T-helper 22 cell (primary cell): ENCODE results near the gene IGF1R.
"Not testable (repeated sequence)": the region's sequence is repeated elsewhere in the genome, so short reads cannot be mapped to it uniquely, and the experiment has no call there.

Source experiments
- DNase-seq: peaks from one replicate; pipeline ENCODE4 v3.0.0-alpha.2; 2020; ENCODE audit warnings: low read depth

IGF1R gene

GRCh38 chr15:99002226-99002625 lies 353.9 kb downstream of the IGF1R start:
- no peak for DNase-seq

DNA sequence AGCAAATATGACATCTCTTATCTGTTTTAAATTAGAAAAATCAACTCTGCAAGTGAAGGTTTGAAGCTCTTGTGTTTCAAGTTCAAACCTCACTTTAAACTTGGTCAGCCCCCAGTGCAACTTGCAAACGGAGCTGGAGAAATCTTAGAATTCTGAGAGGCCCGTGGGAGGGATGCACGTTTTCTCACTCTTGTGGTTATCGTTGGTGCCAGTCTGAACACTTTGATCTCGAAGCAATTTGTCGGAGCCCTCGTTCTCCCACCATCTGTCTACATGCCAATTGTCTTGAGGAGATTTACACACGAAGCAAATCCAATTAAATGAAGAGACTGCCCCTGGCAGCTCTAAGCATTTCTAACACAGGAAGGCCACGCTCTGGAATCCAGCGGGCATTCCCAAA lies 355.0 kb downstream of the IGF1R start:
- not testable (repeated sequence) for DNase-seq

GRCh38 chr15:99004998-99005974 lies 356.9 kb downstream of the IGF1R start:
- DNase-seq, result not testable (repeated sequence)

DNA sequence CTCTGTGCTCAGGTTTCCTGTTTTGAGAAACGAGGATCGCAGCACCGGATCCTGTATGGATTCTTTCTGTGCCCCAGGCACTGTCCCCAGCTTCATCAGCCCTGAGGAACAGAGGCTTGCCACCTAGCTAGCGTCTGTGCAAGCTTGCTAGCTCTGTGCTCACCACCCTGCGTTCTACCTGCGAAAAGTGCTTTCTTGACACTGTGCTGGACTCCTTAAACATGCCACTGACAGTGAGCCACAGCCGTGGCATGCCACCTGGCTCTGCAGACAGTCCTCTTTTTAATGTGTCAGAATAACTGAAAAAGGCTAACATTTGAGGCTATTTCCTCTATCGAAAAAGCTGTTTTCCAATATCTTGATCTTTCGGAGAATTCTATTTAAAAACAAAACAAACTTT lies 357.8 kb downstream of the IGF1R start:
- no peak for DNase-seq

DNA sequence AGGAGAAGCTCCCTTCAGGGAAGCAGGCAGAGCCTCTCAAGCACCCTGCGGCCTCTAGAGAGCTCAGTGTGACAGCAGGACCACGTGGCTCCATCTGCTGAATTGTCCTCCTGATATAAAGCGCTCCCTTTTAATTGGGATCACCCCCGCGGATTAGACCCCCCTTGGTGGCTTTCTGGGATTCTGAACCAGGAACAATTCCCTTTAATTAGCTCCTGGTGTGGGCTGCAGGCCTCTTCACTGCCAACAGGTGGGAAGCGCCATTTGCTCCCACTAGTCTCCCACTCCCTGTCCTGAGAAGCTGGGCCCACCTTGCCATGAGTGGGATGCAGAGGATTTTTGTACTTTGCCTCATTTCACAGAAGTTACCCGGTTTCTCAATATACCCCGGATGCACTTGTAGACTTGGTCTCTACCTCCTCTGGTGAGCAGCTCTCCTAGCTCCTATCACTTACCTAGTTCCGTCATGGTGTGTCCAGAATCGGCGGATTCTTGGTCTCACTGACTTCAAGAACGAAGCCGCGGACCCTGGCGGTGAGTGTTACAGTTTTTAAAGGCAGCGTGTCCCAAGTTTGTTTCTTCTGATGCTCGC lies 358.7 kb downstream of the IGF1R start:
- DNase-seq, result no peak

DNA sequence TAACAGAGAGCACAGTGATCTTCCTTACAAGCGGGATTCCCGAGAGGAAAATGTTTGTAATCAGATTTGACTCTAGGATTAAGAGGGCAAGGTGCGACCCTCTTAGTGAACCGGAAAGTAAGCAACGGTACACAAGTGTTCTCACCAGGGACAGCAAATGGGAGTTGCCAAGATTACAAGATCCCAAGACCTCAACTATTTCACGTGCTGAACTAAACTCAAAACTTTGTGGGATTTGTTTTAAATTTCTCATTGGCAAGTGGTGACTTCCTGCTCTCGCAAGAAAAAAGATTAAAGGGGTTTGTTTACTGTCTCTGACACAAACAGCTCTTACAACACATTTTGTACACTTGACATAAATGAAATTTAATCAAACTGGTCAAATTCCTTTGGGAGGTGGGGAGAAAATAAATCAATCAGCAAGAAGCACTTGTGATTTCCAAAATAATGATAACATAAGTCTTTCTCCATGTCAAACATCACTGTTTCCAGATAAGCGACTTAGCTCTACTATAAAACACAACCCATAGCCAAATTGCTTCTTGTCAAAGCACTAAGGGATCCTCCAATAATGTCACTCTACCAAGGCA lies 361.5 kb downstream of the IGF1R start:
- DNase-seq, result no peak

DNA sequence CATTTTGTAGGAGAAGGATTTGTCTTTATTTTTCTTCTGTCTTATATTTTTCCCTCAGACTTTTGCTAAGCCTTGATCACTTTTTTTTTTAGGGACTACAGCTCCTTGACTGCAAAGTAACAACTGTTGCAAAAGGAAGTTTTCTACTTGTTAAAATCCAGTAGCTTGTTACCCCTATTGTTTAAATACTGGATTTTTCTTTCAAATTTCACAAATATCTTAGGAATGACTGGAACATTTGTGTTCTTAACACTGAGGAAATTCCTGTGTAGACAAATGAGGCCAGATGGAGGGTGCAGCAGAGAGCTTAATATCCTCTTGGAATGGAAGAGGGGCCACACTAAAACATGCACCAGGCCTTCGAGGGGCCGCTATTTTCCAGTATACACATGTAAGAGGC lies 362.4 kb downstream of the IGF1R start:
- DNase-seq, result no peak
